CD14-positive monocyte (primary cell): Measurements from ENCODE around the gene FCN2. TPM values are rescaled to one million over a fixed set of nuclear protein-coding genes. Genes with fewer than 3 reads are reported as not detected.

Experiments used
- DNase-seq, 3 donors: peaks; one replicate each; pipeline ENCODE4 v3.0.0-alpha.2; 2011 to 2022
- H2AFZ ChIP-seq: 2 replicates; pipeline ENCODE4 v1.6.0; 2012; ENCODE audit warnings: mild to moderate bottlenecking, low read depth, low read length, inconsistent platforms; ENCODE audit not compliant: insufficient read depth, poor library complexity, severe bottlenecking
- H3K27ac ChIP-seq, 2 donors: 1 replicate in 1 of 2; 2 replicates in 1 of 2; pipeline ENCODE4 v1.5.1; 2012 to 2013; ENCODE audit warnings: low read length in 2 of 2, control low read depth in 1 of 2, inconsistent platforms in 1 of 2, low read depth in 1 of 2, mild to moderate bottlenecking in 1 of 2
- H3K27me3 ChIP-seq, 2 donors: one replicate each; pipeline versions ENCODE4 v1.6.0 to v1.6.1; 2011 to 2013; ENCODE audit warnings: low read length in 2 of 2; ENCODE audit not compliant: control insufficient read depth in 2 of 2, insufficient read depth in 2 of 2
- H3K36me3 ChIP-seq, 2 donors: replicated peaks in 1 of 2; 1 replicate in 1 of 2; 2 replicates in 1 of 2; pipeline versions ENCODE4 v1.5.1 to v1.6.1; 2012 to 2013; ENCODE audit warnings: low read length in 2 of 2, control low read depth in 1 of 2, inconsistent platforms in 1 of 2, mild to moderate bottlenecking in 1 of 2; ENCODE audit not compliant: insufficient read depth in 2 of 2, control insufficient read depth in 1 of 2
- H3K4me1 ChIP-seq, 2 donors: 1 replicate in 1 of 2; 2 replicates in 1 of 2; pipeline versions ENCODE4 v1.5.1 to v1.6.1; 2012 to 2013; ENCODE audit warnings: low read length in 2 of 2, control low read depth in 1 of 2, inconsistent platforms in 1 of 2, mild to moderate bottlenecking in 1 of 2, moderate library complexity in 1 of 2; ENCODE audit not compliant: insufficient read depth in 2 of 2, control insufficient read depth in 1 of 2
- H3K4me2 ChIP-seq: replicated peaks from 2 replicates; pipeline ENCODE3; 2012; ENCODE audit warnings: low read length, moderate library complexity, mild to moderate bottlenecking; ENCODE audit not compliant: poor library complexity, severe bottlenecking; ENCODE audit errors: extremely low read depth
- H3K4me3 ChIP-seq, 3 experiments: fragments of 200-600 bp in 1 of 3; sonication (generic) in 1 of 3; replicated peaks in 1 of 3; 1 replicate in 2 of 3; 2 replicates in 1 of 3; pipeline ENCODE4 v1.5.1; 2011 to 2013; ENCODE audit warnings: low read length in 3 of 3, mild to moderate bottlenecking in 3 of 3, control low read depth in 2 of 3, low read depth in 2 of 3, inconsistent platforms in 1 of 3, moderate library complexity in 1 of 3
- H3K79me2 ChIP-seq: 2 replicates; pipeline ENCODE4 v1.6.0; 2012; ENCODE audit warnings: mild to moderate bottlenecking, control low read depth, inconsistent platforms, low read length, moderate library complexity; ENCODE audit not compliant: insufficient read depth
- H3K9ac ChIP-seq: 2 replicates; pipeline ENCODE4 v1.6.0; 2017; ENCODE audit warnings: low read length, mild to moderate bottlenecking; ENCODE audit not compliant: insufficient read depth, poor library complexity, severe bottlenecking
- H3K9me3 ChIP-seq, 2 donors: replicated peaks in 1 of 2; 1 replicate in 1 of 2; 2 replicates in 1 of 2; pipeline versions ENCODE4 v1.5.1 to v1.6.1; 2012 to 2013; ENCODE audit warnings: low read length in 2 of 2, control low read depth in 1 of 2; ENCODE audit not compliant: control insufficient read depth in 1 of 2, insufficient read depth in 1 of 2
- H4K20me1 ChIP-seq: 2 replicates; pipeline ENCODE4 v1.6.0; 2012; ENCODE audit warnings: mild to moderate bottlenecking, low read length, control low read depth, moderate library complexity; ENCODE audit not compliant: insufficient read depth
- H3K27ac Mint-ChIP-seq, 7 donors: one replicate each; pipeline ENCODE4 v1.8.0; 2020; ENCODE audit warnings: mild to moderate bottlenecking in 7 of 7, mixed read lengths in 7 of 7, moderate library complexity in 6 of 7, inconsistent platforms in 2 of 7
- H3K27me3 Mint-ChIP-seq, 3 donors: one replicate each; pipeline ENCODE4 v1.8.0; 2021 to 2022; ENCODE audit warnings: low read depth in 3 of 3, mild to moderate bottlenecking in 3 of 3, mixed read lengths in 3 of 3, moderate library complexity in 3 of 3, inconsistent platforms in 1 of 3
- H3K36me3 Mint-ChIP-seq, 2 donors: one replicate each; pipeline ENCODE4 v1.8.0; 2020; ENCODE audit warnings: mixed read lengths in 2 of 2, inconsistent platforms in 1 of 2, mild to moderate bottlenecking in 1 of 2
- H3K4me1 Mint-ChIP-seq: one replicate; pipeline ENCODE4 v1.8.0; 2020; ENCODE audit warnings: mild to moderate bottlenecking, mixed read lengths
- H3K4me3 Mint-ChIP-seq, 2 donors: one replicate each; pipeline ENCODE4 v1.8.0; 2020; ENCODE audit warnings: mild to moderate bottlenecking in 2 of 2, mixed read lengths in 2 of 2, moderate library complexity in 1 of 2
- H3K9me3 Mint-ChIP-seq, 7 donors: one replicate each; pipeline ENCODE4 v1.8.0; 2020 to 2022; ENCODE audit warnings: mixed read lengths in 7 of 7, mild to moderate bottlenecking in 6 of 7, moderate library complexity in 6 of 7, inconsistent platforms in 2 of 7
- WGBS: methylation state at CpG from one replicate; pipeline ENCODE4 v1.1.5; 2013; ENCODE audit warnings: missing lambda C conversion rate; ENCODE audit not compliant: insufficient coverage; 5-methylcytosine and 5-hydroxymethylcytosine counted together
- intact Hi-C, 2 donors: fragments of 100-400 bp; cut with micrococcal nuclease; formaldehyde crosslinking; loops; one replicate each; pipeline versions ENCODE4 v1.15.0 to v1.15.1; 2023
- polyA plus RNA-seq, 3 donors: library from polyadenylated mRNA; depleted of rRNA in 1 of 3; unstranded in 2 of 3; stranded (reverse) in 1 of 3; fragments of 300-500 nt in 2 of 3; fragments of >200 nt in 1 of 3; fragmentation: Illumina TruSeq in 2 of 3; gene quantifications; 1 replicate in 2 of 3; 2 replicates in 1 of 3; pipeline ENCODE4 v1.2.3, GENCODE V29; 2012 to 2021
- TF ChIP-seq, protein P1 (sequence below): fragments of 200-600 bp; IDR thresholded peaks from one replicate; pipeline ENCODE4 v1.8.0; 2022; ENCODE audit warnings: antibody characterized with exemption, mild to moderate bottlenecking

FCN2 gene
- polyA plus RNA-seq, 3 donors = not detected

DNA sequence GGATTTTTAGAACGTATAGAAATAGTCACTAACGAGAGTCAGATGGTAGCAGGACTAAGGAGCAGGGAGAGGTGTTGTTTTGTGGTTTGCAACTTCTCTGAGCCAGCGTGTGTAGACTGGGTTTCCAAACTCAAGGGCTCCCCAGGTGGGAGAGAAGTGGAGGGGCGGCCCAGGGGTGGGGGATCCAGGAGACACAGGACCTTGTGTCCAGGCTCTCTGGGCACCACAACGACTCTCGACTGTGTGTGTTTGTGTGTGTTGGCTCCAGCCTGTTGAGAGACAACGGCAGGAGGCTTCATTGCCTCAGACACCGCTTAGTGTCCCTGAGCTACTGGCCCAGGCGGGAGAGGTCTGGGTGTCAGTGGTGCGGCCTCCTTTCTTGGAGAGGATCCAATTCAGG lies 38.0 kb downstream of the FCN2 start:
- H3K27me3 Mint-ChIP-seq = peaks cover 0 to 5% (median 0%) of the 10 kb centered on the region in 3 donors
- intact Hi-C loops = no loop called here
- Histone ChIP-seq H3K4me2 (peak overlapping the region; percentile 99), H3K36me3 (peaks cover 29 to 32% of the 10 kb centered on the region in 2 donors), H3K4me1 (peaks cover 85 to 92% of the 10 kb centered on the region in 2 donors), H2AFZ (no peak overlapping the region), H3K4me3 (peak overlapping the region in 1 of 3 experiments; percentile 97), H3K79me2 (peaks cover 69% of the 10 kb centered on the region), H3K9me3 (peaks cover 1 to 16% of the 10 kb centered on the region in 2 donors), H4K20me1 (peaks cover 21% of the 10 kb centered on the region), H3K27me3 (no peaks in the 10 kb centered on the region), H3K9ac (no peak overlapping the region), H3K27ac (peak overlapping the region; percentile 83 to 91)
- peaks cover 76% of the 10 kb centered on the region for H3K4me1 Mint-ChIP-seq
- H3K27ac Mint-ChIP-seq = peak overlapping the region; percentile 91 to 98 (median 97)
- peak in 1 of 3 donors; percentile 4 for DNase-seq
- H3K4me3 Mint-ChIP-seq = peak overlapping the region; percentile 98 to 99
- TF ChIP-seq, protein P1, sequence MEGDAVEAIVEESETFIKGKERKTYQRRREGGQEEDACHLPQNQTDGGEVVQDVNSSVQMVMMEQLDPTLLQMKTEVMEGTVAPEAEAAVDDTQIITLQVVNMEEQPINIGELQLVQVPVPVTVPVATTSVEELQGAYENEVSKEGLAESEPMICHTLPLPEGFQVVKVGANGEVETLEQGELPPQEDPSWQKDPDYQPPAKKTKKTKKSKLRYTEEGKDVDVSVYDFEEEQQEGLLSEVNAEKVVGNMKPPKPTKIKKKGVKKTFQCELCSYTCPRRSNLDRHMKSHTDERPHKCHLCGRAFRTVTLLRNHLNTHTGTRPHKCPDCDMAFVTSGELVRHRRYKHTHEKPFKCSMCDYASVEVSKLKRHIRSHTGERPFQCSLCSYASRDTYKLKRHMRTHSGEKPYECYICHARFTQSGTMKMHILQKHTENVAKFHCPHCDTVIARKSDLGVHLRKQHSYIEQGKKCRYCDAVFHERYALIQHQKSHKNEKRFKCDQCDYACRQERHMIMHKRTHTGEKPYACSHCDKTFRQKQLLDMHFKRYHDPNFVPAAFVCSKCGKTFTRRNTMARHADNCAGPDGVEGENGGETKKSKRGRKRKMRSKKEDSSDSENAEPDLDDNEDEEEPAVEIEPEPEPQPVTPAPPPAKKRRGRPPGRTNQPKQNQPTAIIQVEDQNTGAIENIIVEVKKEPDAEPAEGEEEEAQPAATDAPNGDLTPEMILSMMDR = no peak
- H3K36me3 Mint-ChIP-seq = peaks cover 43 to 49% of the 10 kb centered on the region in 2 donors
- H3K9me3 Mint-ChIP-seq = peaks cover 5 to 25% (median 10%) of the 10 kb centered on the region in 7 donors
- 79% methylated on average over 6 of the region's 10 CpGs for WGBS

DNA sequence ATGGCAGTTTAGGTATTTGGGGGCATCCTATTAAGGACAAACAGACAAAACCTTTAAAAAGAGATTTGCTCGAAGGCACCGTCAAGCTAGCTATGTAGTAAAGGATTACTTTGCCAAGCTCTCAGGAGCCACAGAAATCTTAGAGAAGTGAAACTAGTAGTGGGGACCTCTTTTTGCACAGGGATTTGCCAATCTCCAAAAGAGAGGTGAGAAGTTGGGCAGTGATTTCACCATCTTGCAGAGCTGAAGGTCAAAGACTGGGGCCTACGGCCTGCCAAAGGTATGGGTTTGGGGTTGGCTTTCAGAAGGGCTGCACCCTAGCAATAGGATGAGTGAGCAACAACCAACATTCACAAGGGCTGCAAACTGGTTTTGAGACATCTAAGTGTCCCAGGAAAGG lies 38.7 kb downstream of the FCN2 start:
- intact Hi-C loops = no loop called here
- Mint-ChIP-seq H3K9me3 (peaks cover 0 to 25% (median 10%) of the 10 kb centered on the region in 7 donors), H3K36me3 (peaks cover 36 to 42% of the 10 kb centered on the region in 2 donors), H3K4me1 (peaks cover 76% of the 10 kb centered on the region), H3K4me3 (peak overlapping the region; percentile 24 to 65), H3K27ac (peak overlapping the region; percentile 91 to 98 (median 97)), H3K27me3 (peaks cover 0 to 5% (median 0%) of the 10 kb centered on the region in 3 donors)
- Histone ChIP-seq H2AFZ (no peak overlapping the region), H3K27me3 (no peaks in the 10 kb centered on the region), H3K9me3 (peaks cover 0 to 10% of the 10 kb centered on the region in 2 donors), H4K20me1 (peaks cover 14% of the 10 kb centered on the region), H3K79me2 (peaks cover 63% of the 10 kb centered on the region), H3K4me1 (peaks cover 85 to 92% of the 10 kb centered on the region in 2 donors), H3K4me3 (peak overlapping the region in 1 of 3 experiments; percentile 97), H3K4me2 (peak overlapping the region; percentile 99), H3K36me3 (peaks cover 22 to 26% of the 10 kb centered on the region in 2 donors), H3K9ac (no peak overlapping the region), H3K27ac (peak overlapping the region; percentile 83 to 91)
- TF ChIP-seq, protein P1 = no peak
- peak; percentile 57 to 87 (median 81) for DNase-seq
- 13% methylated on average over 2 of the region's 3 CpGs for WGBS
